Spleen (tissue), 11 donors: Measurements from ENCODE around the gene LIF. TPM values are rescaled to one million over a fixed set of nuclear protein-coding genes. Genes with fewer than 3 reads are reported as not detected.
"Not testable (repeated sequence)": the region's sequence is repeated elsewhere in the genome, so short reads cannot be mapped to it uniquely, and the experiment has no call there.

Experiments
- DNase-seq: peaks from one replicate; pipeline ENCODE4 v3.0.0-alpha.2; 2020
- H3K27ac ChIP-seq, 8 donors: fragments of 200-600 bp; sonication (generic) in 7 of 8; 1 replicate in 4 of 8; 2 replicates in 4 of 8; pipeline versions ENCODE4 v1.5.0 to v1.8.0; 2016 to 2021; ENCODE audit warnings: inconsistent platforms in 4 of 8, mild to moderate bottlenecking in 4 of 8, moderate library complexity in 1 of 8
- H3K27me3 ChIP-seq, 7 donors: fragments of 200-600 bp; sonication (generic) in 6 of 7; replicated peaks in 1 of 7; 1 replicate in 4 of 7; 2 replicates in 3 of 7; pipeline versions ENCODE4 v1.5.0 to v1.8.0; 2016 to 2021; ENCODE audit warnings: inconsistent platforms in 3 of 7, mild to moderate bottlenecking in 1 of 7
- H3K36me3 ChIP-seq, 6 donors: fragments of 200-600 bp; sonication (generic) in 5 of 6; 1 replicate in 4 of 6; 2 replicates in 2 of 6; pipeline versions ENCODE4 v1.5.0 to v1.8.0; 2016 to 2021; ENCODE audit warnings: inconsistent platforms in 2 of 6
- H3K4me1 ChIP-seq, 6 donors: fragments of 200-600 bp; sonication (generic) in 5 of 6; 1 replicate in 3 of 6; 2 replicates in 3 of 6; pipeline versions ENCODE4 v1.5.0 to v1.8.0; 2016 to 2021; ENCODE audit warnings: inconsistent platforms in 3 of 6
- H3K4me3 ChIP-seq, 8 donors: fragments of 200-600 bp; sonication (generic) in 7 of 8; 1 replicate in 4 of 8; 2 replicates in 4 of 8; pipeline versions ENCODE4 v1.5.0 to v1.8.0; 2016 to 2021; ENCODE audit warnings: inconsistent platforms in 4 of 8, mild to moderate bottlenecking in 4 of 8, moderate library complexity in 2 of 8
- H3K9me3 ChIP-seq, 8 donors: fragments of 200-600 bp; sonication (generic) in 7 of 8; 1 replicate in 4 of 8; 2 replicates in 4 of 8; pipeline versions ENCODE4 v1.5.0 to v1.8.0; 2016 to 2021; ENCODE audit warnings: inconsistent platforms in 4 of 8
- CTCF ChIP-seq, 11 experiments: fragments of 200-600 bp in 7 of 11; fragments of 450-650 bp in 4 of 11; sonication (generic) in 4 of 11; IDR thresholded peaks in 8 of 11; conservative IDR thresholded peaks in 3 of 11; 1 replicate in 7 of 11; 2 replicates in 4 of 11; pipeline versions ENCODE4 v1.4.0 to v1.8.0; 2016 to 2021; ENCODE audit warnings: antibody characterized with exemption in 11 of 11, inconsistent platforms in 4 of 11, mild to moderate bottlenecking in 1 of 11
- POLR2A ChIP-seq, 3 donors: fragments of 450-650 bp; IDR thresholded peaks; one replicate each; pipeline ENCODE4 v1.5.1; 2017; ENCODE audit warnings: antibody characterized with exemption in 3 of 3, mild to moderate bottlenecking in 1 of 3
- POLR2AphosphoS5 ChIP-seq, 3 donors: sonication (generic); formaldehyde crosslinking; IDR thresholded peaks; one replicate each; pipeline ENCODE4 v1.5.1; 2017; ENCODE audit warnings: antibody characterized with exemption in 3 of 3
- WGBS, 5 donors: extraction: QIAGEN DNeasy Blood & Tissue Kit in 3 of 5; methylation state at CpG; one replicate each; pipeline versions ENCODE4 v1.1.5 to v1.1.7; 2013 to 2018; 5-methylcytosine and 5-hydroxymethylcytosine counted together
- intact Hi-C: fragments of 100-400 bp; cut with DNase I; formaldehyde crosslinking; loops from one replicate; pipeline ENCODE4 v1.15.0; 2023; ENCODE audit warnings: low total_unique reads
- polyA plus RNA-seq, 3 donors: library from polyadenylated mRNA; stranded (reverse); fragments of 200-250 nt; gene quantifications; one replicate each; pipeline ENCODE4 v1.2.1, GENCODE V29; 2013
- total RNA-seq, 7 donors: library from RNA; depleted of rRNA in 3 of 7; stranded (reverse); fragments of >200 nt in 3 of 7; fragmentation: NEBNext Ultra II Directional in 4 of 7; extraction: Animal tissue kit (Norgen Biotek cat#: 25700) in 4 of 7; gene quantifications; one replicate each; pipeline versions ENCODE4 v1.1.0 to v1.2.1, GENCODE V29; 2016 to 2021
- donor health status: healthy with polysubstance abuse.
- donor health status: DM: no; HTN: no; CAD: no; lungs with moderate emphysema.
- donor health status: DM: no; HTN: no; CAD: no.
- donor health status: Bipolar disorder and iron deficiency.
- donor health status: healthy.
- donor health status: DM: no; HTN: no; CAD: no.
- donor health status: DM: yes; HTN: yes; CAD: no.

LIF gene
- total and polyA plus RNA-seq, 10 donors = 0.21 to 3.2 (median 0.85) TPM; not detected in 2

GRCh38 chr22:30236875-30237274, 9.7 kb downstream of the LIF start:
- intact Hi-C loops = no loop called here
- WGBS, 5 donors = 92 to 97% (median 95%) methylated on average over 5 of the region's 5 CpGs
- DNase-seq = no peak
- no peaks in the 10 kb centered on the region for H3K9me3 ChIP-seq
- no peak for TF ChIP-seq CTCF (IDR thresholded peaks at IDR 0.05 in 8 of 11, conservative IDR thresholded peaks at IDR 0.05 in 3 of 11)
- H3K4me1 ChIP-seq = peaks cover 7 to 41% (median 21%) of the 10 kb centered on the region in 6 donors
- H3K36me3 ChIP-seq = no peaks in the 10 kb centered on the region
- no peak overlapping the region for H3K27ac ChIP-seq
- no peak overlapping the region for H3K4me3 ChIP-seq
- H3K27me3 ChIP-seq = peaks cover 0 to 8% (median 0%) of the 10 kb centered on the region in 7 donors

GRCh38 chr22:30235687-30236170, 10.8 kb downstream of the LIF start:
- Histone ChIP-seq H3K4me1 (peaks cover 6 to 33% (median 15%) of the 10 kb centered on the region in 6 donors), H3K27ac (peak overlapping the region in 5 of 8 donors; percentile 24 to 64 (median 42)), H3K27me3 (peaks cover 0 to 8% (median 0%) of the 10 kb centered on the region in 7 donors), H3K36me3 (no peaks in the 10 kb centered on the region), H3K4me3 (no peak overlapping the region), H3K9me3 (no peaks in the 10 kb centered on the region)
- DNase-seq = no peak
- 52 to 76% (median 69%) methylated on average over 10 of the region's 10 CpGs for WGBS, 5 donors
- intact Hi-C loops = no loop called here
- TF ChIP-seq CTCF (IDR thresholded peaks at IDR 0.05 in 8 of 11, conservative IDR thresholded peaks at IDR 0.05 in 3 of 11) (no peak), POLR2AphosphoS5 (IDR thresholded peaks at IDR 0.05) (no peak), POLR2A (IDR thresholded peaks at IDR 0.05) (no peak)

GRCh38 chr22:30234786-30235470, 11.6 kb downstream of the LIF start:
- H3K27ac ChIP-seq = peak overlapping the region in 5 of 8 donors; percentile 24 to 64 (median 42)
- peaks cover 6 to 26% (median 11%) of the 10 kb centered on the region in 6 donors for H3K4me1 ChIP-seq
- no peaks in the 10 kb centered on the region for H3K9me3 ChIP-seq
- no peaks in the 10 kb centered on the region for H3K36me3 ChIP-seq
- DNase-seq = no peak
- 57 to 82% (median 76%) methylated on average over 7 of the region's 7 CpGs for WGBS, 5 donors
- peaks cover 0 to 8% (median 0%) of the 10 kb centered on the region in 7 donors for H3K27me3 ChIP-seq
- TF ChIP-seq CTCF (IDR thresholded peaks at IDR 0.05 in 8 of 11, conservative IDR thresholded peaks at IDR 0.05 in 3 of 11) = no peak
- TF ChIP-seq POLR2AphosphoS5 (IDR thresholded peaks at IDR 0.05) = no peak
- no peak for TF ChIP-seq POLR2A (IDR thresholded peaks at IDR 0.05)
- no peak overlapping the region for H3K4me3 ChIP-seq
- intact Hi-C loops = no loop called here

- H3K27me3 ChIP-seq, H3K4me3 ChIP-seq, DNase-seq, intact Hi-C loops, H3K36me3 ChIP-seq, H3K9me3 ChIP-seq: not testable (repeated sequence)
- WGBS, 5 donors = 86 to 92% (median 91%) methylated on average over 3 of the region's 3 CpGs
- peaks cover 6 to 27% (median 11%) of the 10 kb centered on the region in 6 donors for H3K4me1 ChIP-seq
- H3K27ac ChIP-seq = peak overlapping the region in 1 of 8 donors; percentile 24
Measured at GRCh38 chr22:30234325-30234724, 12.2 kb downstream of the LIF start.
